Activated CD4-positive, alpha-beta T cell treated with anti-CD3 and anti-CD28 coated beads for 36 hours (primary cell): ENCODE measurements around the gene NTMT2. TPM values are rescaled to one million over a fixed set of nuclear protein-coding genes. Genes with fewer than 3 reads are reported as not detected.

Source experiments
- ATAC-seq: fragments of 200-7000 bp; cut with Tn5 transposase; one replicate; pipeline ENCODE4 v1.10.0; 2021; ENCODE audit warnings: mild to moderate bottlenecking, moderate library complexity
- CTCF ChIA-PET: fragments of 350-600 bp; sonication (Branson Sonifier 250); formaldehyde crosslinking; loops from one replicate; lab custom pipeline; 2021; ENCODE audit warnings: antibody characterized with exemption; lab: Charles Lee
- POLR2A ChIA-PET: fragments of 350-600 bp; sonication (Branson Sonifier 250); formaldehyde crosslinking; loops from one replicate; lab custom pipeline; 2021; ENCODE audit warnings: antibody characterized with exemption, inconsistent platforms; lab: Charles Lee
- DNase-seq: peaks from one replicate; pipeline ENCODE4 v3.0.0-alpha.2; 2020
- H3K27ac Mint-ChIP-seq: one replicate; pipeline ENCODE4 v1.8.0; 2021; ENCODE audit warnings: mixed read lengths
- H3K27me3 Mint-ChIP-seq: one replicate; pipeline ENCODE4 v1.8.0; 2021; ENCODE audit warnings: mixed read lengths
- H3K36me3 Mint-ChIP-seq: one replicate; pipeline ENCODE4 v1.8.0; 2021; ENCODE audit warnings: low read depth, mixed read lengths
- H3K4me1 Mint-ChIP-seq: one replicate; pipeline ENCODE4 v1.8.0; 2021; ENCODE audit warnings: mixed read lengths
- H3K4me3 Mint-ChIP-seq: one replicate; pipeline ENCODE4 v1.8.0; 2021; ENCODE audit warnings: mild to moderate bottlenecking, moderate library complexity, mixed read lengths
- H3K9me3 Mint-ChIP-seq: one replicate; pipeline ENCODE4 v1.8.0; 2021; ENCODE audit warnings: low read depth, mixed read lengths
- intact Hi-C, 2 experiments: fragments of 100-400 bp; cut with DNase I in 1 of 2; cut with micrococcal nuclease in 1 of 2; formaldehyde crosslinking; loops; one replicate each; pipeline versions ENCODE4 v1.14.2 to v1.15.1; 2022 to 2024; cut with DNase I, micrococcal nuclease
- total RNA-seq, 2 experiments: library from RNA; stranded (reverse); gene quantifications; one replicate each; pipeline ENCODE4 v1.2.3, GENCODE V29; 2021

Gene NTMT2
- total RNA-seq, 2 experiments from 2014 or later, result not detected

DNA sequence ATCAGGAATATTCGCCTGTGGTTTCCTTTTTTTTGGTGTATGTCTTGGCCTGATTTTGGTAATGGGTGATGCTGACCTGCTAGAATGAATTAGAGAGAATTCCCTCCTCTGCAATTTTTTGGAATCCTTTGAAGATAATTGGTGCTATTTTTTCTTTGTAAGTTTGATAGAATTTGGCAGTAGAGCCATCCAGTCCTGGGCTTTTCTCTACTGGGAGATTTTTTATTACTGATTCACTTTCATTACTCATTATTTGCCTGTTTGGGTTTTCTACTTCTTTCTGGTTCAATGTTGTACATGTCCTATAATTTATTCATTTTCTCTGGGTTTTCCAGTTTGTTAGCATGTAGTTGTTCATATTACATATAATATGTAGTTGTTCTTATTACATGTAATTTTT lies 48.7 kb downstream of the NTMT2 start:
- POLR2A ChIA-PET, result no interaction called here
- CTCF ChIA-PET, result no interaction called here
- intact Hi-C loops, result no loop called here
- no peak for ATAC-seq
- DNase-seq, result no peak
- H3K4me1 Mint-ChIP-seq, result no peaks in the 10 kb centered on the region
- no peak overlapping the region for H3K4me3 Mint-ChIP-seq
- no peaks in the 10 kb centered on the region for H3K36me3 Mint-ChIP-seq
- H3K9me3 Mint-ChIP-seq, result peaks cover 4% of the 10 kb centered on the region
- no peak overlapping the region for H3K27ac Mint-ChIP-seq
- H3K27me3 Mint-ChIP-seq, result peaks cover 9% of the 10 kb centered on the region

DNA sequence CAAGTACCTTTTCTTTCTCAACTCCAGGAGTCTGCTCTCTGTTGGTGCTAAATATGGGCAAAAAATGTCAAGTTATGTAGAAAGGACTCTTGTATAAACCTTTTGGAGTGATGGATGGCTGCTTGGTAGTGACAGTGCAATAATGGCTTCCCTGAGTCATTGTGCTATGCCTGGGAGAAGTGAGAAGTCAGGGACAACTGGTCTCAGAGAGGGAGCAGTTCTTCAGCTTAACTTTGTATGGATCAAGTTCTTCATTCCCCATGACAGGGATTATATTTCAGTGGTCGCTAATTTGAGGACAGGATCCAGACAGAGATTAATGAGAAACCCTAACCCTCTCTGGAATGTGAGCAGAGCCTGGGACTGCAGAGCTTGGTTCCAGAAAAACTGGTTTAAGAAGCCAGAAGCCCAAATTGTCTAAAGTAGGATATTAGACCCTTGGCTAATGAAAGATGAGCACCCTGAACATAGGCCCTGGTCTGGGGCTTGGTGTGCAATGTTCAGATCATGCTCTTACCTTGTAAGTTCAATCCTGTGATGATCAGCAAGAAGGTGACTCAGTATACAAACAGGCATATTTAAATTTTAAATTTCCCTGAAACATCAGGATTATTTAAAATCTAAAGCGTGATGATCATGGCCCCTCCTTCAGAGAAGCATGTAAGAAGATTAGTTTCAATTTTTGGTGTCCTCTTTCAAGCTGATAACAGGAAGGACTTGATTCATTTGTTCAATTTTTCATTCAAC lies 50.9 kb downstream of the NTMT2 start:
- Mint-ChIP-seq H3K27ac (no peak overlapping the region), H3K27me3 (peaks cover 9% of the 10 kb centered on the region), H3K4me3 (no peak overlapping the region), H3K36me3 (no peaks in the 10 kb centered on the region), H3K4me1 (no peaks in the 10 kb centered on the region), H3K9me3 (no peaks in the 10 kb centered on the region)
- POLR2A ChIA-PET, result no interaction called here
- DNase-seq (no peak), ATAC-seq (no peak)
- intact Hi-C loops, result no loop called here
- CTCF ChIA-PET, result interaction anchor here (0.6 kb wide), 1 partner anchor 8 kb away, joined by 4 read pairs; no protein-coding TSS in a partner anchor

GRCh38 chr1:170198090-170198489 lies 52.3 kb downstream of the NTMT2 start:
- Mint-ChIP-seq H3K4me1 (no peaks in the 10 kb centered on the region), H3K4me3 (no peak overlapping the region), H3K9me3 (no peaks in the 10 kb centered on the region), H3K27ac (no peak overlapping the region), H3K27me3 (peaks cover 13% of the 10 kb centered on the region), H3K36me3 (no peaks in the 10 kb centered on the region)
- ATAC-seq (no peak), DNase-seq (no peak)
- ChIA-PET POLR2A (no interaction called here), CTCF (no interaction called here)
- intact Hi-C loops, result no loop called here

DNA sequence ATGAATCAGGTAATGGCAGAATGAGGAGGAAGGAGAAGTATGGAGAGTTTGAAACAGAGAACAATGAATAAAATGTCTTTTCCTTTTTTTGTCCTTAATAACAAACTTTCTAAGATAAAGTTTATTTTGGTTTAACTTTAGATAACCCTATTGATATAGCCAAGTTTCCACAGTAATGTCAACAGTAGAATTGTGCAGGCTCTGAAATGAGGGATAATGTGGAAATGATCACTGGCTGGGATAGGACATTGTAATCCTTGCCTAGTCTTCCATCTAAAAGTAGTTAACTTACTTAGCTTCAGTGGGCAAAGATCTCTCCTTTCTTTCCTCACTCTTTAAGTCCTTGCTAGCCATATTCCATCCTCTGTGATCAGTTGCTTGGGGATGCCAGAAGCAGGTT lies 52.8 kb downstream of the NTMT2 start:
- H3K27ac Mint-ChIP-seq, result no peak overlapping the region
- ATAC-seq (no peak), DNase-seq (no peak)
- H3K27me3 Mint-ChIP-seq, result peaks cover 11% of the 10 kb centered on the region
- no peak overlapping the region for H3K4me3 Mint-ChIP-seq
- H3K9me3 Mint-ChIP-seq, result no peaks in the 10 kb centered on the region
- POLR2A ChIA-PET, result no interaction called here
- intact Hi-C loops, result no loop called here
- CTCF ChIA-PET, result no interaction called here
- no peaks in the 10 kb centered on the region for H3K4me1 Mint-ChIP-seq
- no peaks in the 10 kb centered on the region for H3K36me3 Mint-ChIP-seq

- intact Hi-C loops, result no loop called here
- ATAC-seq (no peak), DNase-seq (no peak)
- Mint-ChIP-seq H3K9me3 (no peaks in the 10 kb centered on the region), H3K36me3 (no peaks in the 10 kb centered on the region), H3K27ac (no peak overlapping the region), H3K4me3 (no peak overlapping the region), H3K27me3 (peaks cover 7% of the 10 kb centered on the region), H3K4me1 (no peaks in the 10 kb centered on the region)
- ChIA-PET CTCF (no interaction called here), POLR2A (no interaction called here)
Measured at GRCh38 chr1:170200161-170200560, 54.4 kb downstream of the NTMT2 start.

GRCh38 chr1:170200621-170201397 lies 55.0 kb downstream of the NTMT2 start:
- Mint-ChIP-seq H3K9me3 (no peaks in the 10 kb centered on the region), H3K4me1 (no peaks in the 10 kb centered on the region), H3K27me3 (peaks cover 7% of the 10 kb centered on the region), H3K36me3 (no peaks in the 10 kb centered on the region), H3K27ac (no peak overlapping the region), H3K4me3 (no peak overlapping the region)
- DNase-seq (no peak), ATAC-seq (no peak)
- intact Hi-C loops, result no loop called here
- POLR2A ChIA-PET, result no interaction called here
- CTCF ChIA-PET, result no interaction called here

GRCh38 chr1:170203693-170204092 lies 57.9 kb downstream of the NTMT2 start:
- Mint-ChIP-seq H3K4me1 (no peaks in the 10 kb centered on the region), H3K36me3 (no peaks in the 10 kb centered on the region), H3K27me3 (peaks cover 8% of the 10 kb centered on the region), H3K9me3 (peaks cover 7% of the 10 kb centered on the region), H3K4me3 (no peak overlapping the region), H3K27ac (no peak overlapping the region)
- no peak for DNase-seq
- intact Hi-C loops, result no loop called here
- POLR2A ChIA-PET, result no interaction called here
- CTCF ChIA-PET, result no interaction called here
- no peak for ATAC-seq

DNA sequence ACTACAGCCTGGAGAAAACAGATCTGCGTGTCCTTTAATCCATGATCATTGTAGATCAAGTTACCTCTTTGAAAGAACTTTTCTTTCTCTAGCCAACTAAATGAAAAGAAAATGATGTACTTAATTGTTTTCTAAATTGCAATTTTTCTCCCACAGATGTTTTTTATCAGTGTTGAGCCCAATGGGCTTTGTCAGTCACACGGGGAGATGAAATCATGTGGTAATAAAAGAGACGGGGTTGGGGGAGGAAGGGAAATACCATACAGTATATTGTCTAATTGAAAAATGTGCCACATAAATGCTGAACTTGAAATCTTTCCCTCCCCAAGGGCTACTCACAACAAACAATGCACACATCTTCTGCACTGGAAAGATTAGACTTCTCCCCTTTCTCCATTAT lies 58.4 kb downstream of the NTMT2 start:
- Mint-ChIP-seq H3K27ac (no peak overlapping the region), H3K4me1 (no peaks in the 10 kb centered on the region), H3K27me3 (peaks cover 8% of the 10 kb centered on the region), H3K9me3 (peaks cover 7% of the 10 kb centered on the region), H3K36me3 (no peaks in the 10 kb centered on the region), H3K4me3 (no peak overlapping the region)
- intact Hi-C loops, result no loop called here
- DNase-seq (no peak), ATAC-seq (no peak)
- ChIA-PET CTCF (no interaction called here), POLR2A (no interaction called here)

GRCh38 chr1:170205301-170205700 lies 59.5 kb downstream of the NTMT2 start:
- no peak overlapping the region for H3K4me3 Mint-ChIP-seq
- H3K9me3 Mint-ChIP-seq, result peaks cover 7% of the 10 kb centered on the region
- H3K4me1 Mint-ChIP-seq, result no peaks in the 10 kb centered on the region
- H3K36me3 Mint-ChIP-seq, result no peaks in the 10 kb centered on the region
- H3K27me3 Mint-ChIP-seq, result peaks cover 11% of the 10 kb centered on the region
- no peak overlapping the region for H3K27ac Mint-ChIP-seq
- no peak for DNase-seq
- CTCF ChIA-PET, result no interaction called here
- POLR2A ChIA-PET, result no interaction called here
- intact Hi-C loops, result no loop called here
- no peak for ATAC-seq

GRCh38 chr1:170209125-170209524 lies 63.4 kb downstream of the NTMT2 start:
- no peak overlapping the region for H3K27ac Mint-ChIP-seq
- DNase-seq, result no peak
- ChIA-PET POLR2A (no interaction called here), CTCF (no interaction called here)
- H3K4me3 Mint-ChIP-seq, result no peak overlapping the region
- peaks cover 7% of the 10 kb centered on the region for H3K9me3 Mint-ChIP-seq
- peaks cover 22% of the 10 kb centered on the region for H3K27me3 Mint-ChIP-seq
- ATAC-seq, result no peak
- intact Hi-C loops, result no loop called here
- H3K4me1 Mint-ChIP-seq, result peaks cover 3% of the 10 kb centered on the region
- no peaks in the 10 kb centered on the region for H3K36me3 Mint-ChIP-seq

DNA sequence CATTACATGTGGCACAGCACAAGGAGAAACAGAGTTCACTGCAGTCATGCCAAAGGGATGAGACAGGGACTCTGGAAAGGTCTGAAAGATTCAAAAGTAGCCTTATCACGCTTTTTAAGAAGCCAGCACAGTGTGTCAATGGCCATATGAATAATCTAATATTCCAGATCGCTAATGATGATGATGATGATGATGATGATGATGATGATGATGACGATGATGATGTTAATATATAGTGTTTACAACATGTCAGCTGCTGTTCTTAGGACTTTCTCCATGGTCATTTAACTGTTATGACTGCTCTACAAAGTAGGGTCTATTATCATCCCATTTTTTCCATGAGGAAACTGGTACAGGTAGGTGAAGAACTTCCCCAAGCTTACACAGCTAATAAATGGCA lies 64.4 kb downstream of the NTMT2 start:
- intact Hi-C loops, result no loop called here
- POLR2A ChIA-PET, result no interaction called here

DNA sequence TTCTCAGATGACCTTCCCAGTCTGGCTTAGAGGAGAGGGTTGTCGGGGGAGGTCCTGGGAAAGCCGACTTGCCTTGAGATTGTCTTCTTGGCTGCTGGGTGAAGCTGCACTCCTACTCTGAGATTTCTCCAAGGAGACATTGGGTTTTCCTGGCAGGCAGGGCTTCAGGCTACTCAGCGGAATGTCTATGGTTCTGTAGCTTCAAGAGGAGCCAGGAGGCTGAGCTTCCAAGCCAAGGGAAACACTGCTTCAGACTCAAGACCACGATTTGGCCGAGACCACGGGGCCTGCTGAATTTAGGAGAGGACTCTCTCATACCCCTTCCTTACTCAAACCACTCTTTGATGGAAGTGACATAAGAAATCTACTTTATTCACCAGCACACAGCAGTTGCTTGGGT lies 67.8 kb downstream of the NTMT2 start:
- intact Hi-C loops, result no loop called here
- Mint-ChIP-seq H3K27ac (no peak overlapping the region), H3K36me3 (no peaks in the 10 kb centered on the region), H3K27me3 (peaks cover 35% of the 10 kb centered on the region), H3K4me1 (peaks cover 7% of the 10 kb centered on the region), H3K4me3 (no peak overlapping the region), H3K9me3 (no peaks in the 10 kb centered on the region)
- ATAC-seq, result no peak
- ChIA-PET CTCF (interaction anchor here (0.7 kb wide), 1 partner anchor 112 kb away, joined by 3 read pairs; no protein-coding TSS in a partner anchor), POLR2A (no interaction called here)
- no peak for DNase-seq

More for the DNA sequence above, 64.4 kb downstream of the NTMT2 start:
- no peak overlapping the region for H3K4me3 Mint-ChIP-seq
- DNase-seq, result no peak
- H3K4me1 Mint-ChIP-seq, result peaks cover 7% of the 10 kb centered on the region
- H3K9me3 Mint-ChIP-seq, result peaks cover 7% of the 10 kb centered on the region
- ATAC-seq, result no peak
- no peaks in the 10 kb centered on the region for H3K36me3 Mint-ChIP-seq
- no peak overlapping the region for H3K27ac Mint-ChIP-seq
- CTCF ChIA-PET, result no interaction called here
- peaks cover 30% of the 10 kb centered on the region for H3K27me3 Mint-ChIP-seq
